ENCODE results near the gene QRICH1. TPM values are rescaled to one million over a fixed set of nuclear protein-coding genes. Genes with fewer than 3 reads are reported as not detected.

Gene QRICH1
- total RNA-seq, 6 experiments from 2014 or later, result 21.9 to 35.7 (median 31.7) TPM

DNA sequence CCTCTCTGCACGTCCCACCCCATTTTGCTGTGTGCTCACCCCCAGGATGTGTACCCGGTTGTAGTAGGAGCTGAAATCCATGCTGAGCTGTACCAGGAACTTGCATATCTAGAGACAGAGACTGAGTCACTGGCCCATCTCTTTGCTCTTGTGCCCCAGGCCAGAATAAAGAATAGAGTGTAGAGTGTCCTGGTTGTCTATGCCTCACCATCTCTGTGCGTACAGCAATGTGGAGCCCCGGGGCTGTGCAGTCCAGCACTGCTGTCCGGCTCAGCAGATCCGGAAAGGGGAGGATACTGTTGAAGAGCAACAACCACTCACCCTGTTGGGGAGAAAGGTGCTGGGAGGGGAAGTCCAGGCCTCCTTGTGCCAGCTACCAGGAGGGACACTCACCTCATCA is 78.1 kb downstream of the QRICH1 start:
- H3K4me3 ChIP-seq, result no peak overlapping the region
- H3K9me3 ChIP-seq, result no peaks in the 10 kb centered on the region
- ATAC-seq (no peak), DNase-seq (no peak)
- H3K27ac ChIP-seq, result no peak overlapping the region
- no peaks in the 10 kb centered on the region for H3K27me3 ChIP-seq
- WGBS (ENCODE audit: insufficient coverage, low coverage, low lambda C conversion rate, missing lambda C conversion rate), result 100% methylated on average over 1 of the region's 6 CpGs
- TF ChIP-seq, protein P1, sequence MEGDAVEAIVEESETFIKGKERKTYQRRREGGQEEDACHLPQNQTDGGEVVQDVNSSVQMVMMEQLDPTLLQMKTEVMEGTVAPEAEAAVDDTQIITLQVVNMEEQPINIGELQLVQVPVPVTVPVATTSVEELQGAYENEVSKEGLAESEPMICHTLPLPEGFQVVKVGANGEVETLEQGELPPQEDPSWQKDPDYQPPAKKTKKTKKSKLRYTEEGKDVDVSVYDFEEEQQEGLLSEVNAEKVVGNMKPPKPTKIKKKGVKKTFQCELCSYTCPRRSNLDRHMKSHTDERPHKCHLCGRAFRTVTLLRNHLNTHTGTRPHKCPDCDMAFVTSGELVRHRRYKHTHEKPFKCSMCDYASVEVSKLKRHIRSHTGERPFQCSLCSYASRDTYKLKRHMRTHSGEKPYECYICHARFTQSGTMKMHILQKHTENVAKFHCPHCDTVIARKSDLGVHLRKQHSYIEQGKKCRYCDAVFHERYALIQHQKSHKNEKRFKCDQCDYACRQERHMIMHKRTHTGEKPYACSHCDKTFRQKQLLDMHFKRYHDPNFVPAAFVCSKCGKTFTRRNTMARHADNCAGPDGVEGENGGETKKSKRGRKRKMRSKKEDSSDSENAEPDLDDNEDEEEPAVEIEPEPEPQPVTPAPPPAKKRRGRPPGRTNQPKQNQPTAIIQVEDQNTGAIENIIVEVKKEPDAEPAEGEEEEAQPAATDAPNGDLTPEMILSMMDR (IDR thresholded peaks at IDR 0.05), result no peak
- no peak for TF ChIP-seq POLR2A (IDR thresholded peaks at IDR 0.05)
- peaks cover 0 to 23% (median 8%) of the 10 kb centered on the region in 4 donors for H3K4me1 ChIP-seq
- peaks cover 0 to 30% (median 12%) of the 10 kb centered on the region in 4 donors for H3K36me3 ChIP-seq
- intact Hi-C loops (cut with DNase I), result no loop called here

DNA sequence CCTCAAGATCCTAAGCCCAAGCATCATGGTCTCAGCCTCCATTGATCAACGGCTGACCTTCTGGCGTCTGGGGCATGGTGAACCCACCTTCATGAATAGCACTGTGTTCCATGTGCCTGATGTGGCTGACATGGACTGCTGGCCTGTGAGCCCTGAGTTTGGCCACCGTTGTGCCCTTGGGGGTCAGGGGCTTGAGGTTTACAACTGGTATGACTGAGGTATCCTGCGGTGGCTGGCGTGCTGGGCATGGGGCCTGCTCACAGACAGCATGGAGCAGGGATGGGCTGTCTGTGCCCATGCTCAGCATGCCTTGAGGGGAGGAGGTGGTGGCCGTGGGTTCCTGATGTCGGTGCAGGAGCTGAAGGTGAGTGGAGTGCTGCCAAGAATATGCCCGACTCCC is 78.8 kb downstream of the QRICH1 start:
- H3K4me1 ChIP-seq, result peaks cover 0 to 19% (median 6%) of the 10 kb centered on the region in 4 donors
- WGBS (ENCODE audit: insufficient coverage, low coverage, low lambda C conversion rate, missing lambda C conversion rate), result 89% methylated on average over 3 of the region's 8 CpGs
- H3K27me3 ChIP-seq, result no peaks in the 10 kb centered on the region
- peaks cover 0 to 30% (median 12%) of the 10 kb centered on the region in 4 donors for H3K36me3 ChIP-seq
- intact Hi-C loops (cut with DNase I), result no loop called here
- no peak overlapping the region for H3K4me3 ChIP-seq
- no peak overlapping the region for H3K27ac ChIP-seq
- DNase-seq (peak in 1 of 3 donors; percentile 43), ATAC-seq (no peak)
- TF ChIP-seq, protein P1 (IDR thresholded peaks at IDR 0.05), result no peak
- no peak for TF ChIP-seq POLR2A (IDR thresholded peaks at IDR 0.05)
- no peaks in the 10 kb centered on the region for H3K9me3 ChIP-seq

DNA sequence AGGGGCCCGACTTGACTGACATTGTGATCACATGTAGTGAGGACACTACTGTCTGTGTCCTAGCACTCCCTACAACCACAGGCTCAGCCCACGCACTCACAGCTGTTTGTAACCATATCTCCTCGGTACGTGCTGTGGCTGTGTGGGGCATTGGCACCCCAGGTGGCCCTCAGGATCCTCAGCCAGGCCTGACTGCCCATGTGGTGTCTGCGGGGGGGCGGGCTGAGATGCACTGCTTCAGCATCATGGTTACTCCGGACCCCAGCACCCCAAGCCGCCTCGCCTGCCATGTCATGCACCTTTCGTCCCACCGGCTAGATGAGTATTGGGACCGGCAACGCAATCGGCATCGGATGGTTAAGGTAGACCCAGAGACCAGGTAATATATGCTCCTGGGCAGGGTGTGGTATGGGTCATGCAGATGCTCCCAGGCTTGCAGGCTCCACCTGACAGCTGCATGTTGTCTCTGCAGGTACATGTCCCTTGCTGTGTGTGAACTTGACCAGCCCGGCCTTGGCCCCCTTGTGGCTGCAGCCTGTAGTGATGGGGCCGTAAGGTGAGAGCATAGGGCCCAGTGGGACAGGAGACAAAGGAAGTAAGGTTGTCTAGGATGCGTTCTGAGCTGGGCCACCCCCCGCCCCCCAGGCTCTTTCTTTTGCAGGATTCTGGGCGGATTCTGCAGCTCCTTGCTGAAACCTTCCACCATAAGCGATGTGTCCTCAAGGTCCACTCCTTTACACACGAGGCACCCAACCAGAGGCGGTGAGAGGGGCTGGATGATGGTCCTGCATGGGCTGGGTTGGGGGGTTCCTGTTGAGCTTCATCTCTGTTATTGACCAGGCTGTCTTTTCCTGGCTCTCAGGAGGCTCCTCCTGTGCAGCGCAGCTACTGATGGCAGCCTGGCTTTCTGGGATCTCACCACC is 79.9 kb downstream of the QRICH1 start:
- H3K36me3 ChIP-seq, result peaks cover 0 to 30% (median 12%) of the 10 kb centered on the region in 4 donors
- ATAC-seq (peak; percentile 57 to 63 (median 62)), DNase-seq (peak in 1 of 3 donors; percentile 64)
- WGBS (ENCODE audit: insufficient coverage, low coverage, low lambda C conversion rate, missing lambda C conversion rate), result 85% methylated on average over 9 of the region's 24 CpGs
- intact Hi-C loops (cut with DNase I), result no loop called here
- H3K4me1 ChIP-seq, result peaks cover 0 to 10% (median under 1%) of the 10 kb centered on the region in 4 donors
- TF ChIP-seq POLR2A (IDR thresholded peaks at IDR 0.05), result no peak
- TF ChIP-seq, protein P1 (IDR thresholded peaks at IDR 0.05), result peak; percentile 49 to 56 (median 53)
- no peak overlapping the region for H3K27ac ChIP-seq
- H3K4me3 ChIP-seq, result no peak overlapping the region
- no peaks in the 10 kb centered on the region for H3K27me3 ChIP-seq
- H3K9me3 ChIP-seq, result no peaks in the 10 kb centered on the region

DNA sequence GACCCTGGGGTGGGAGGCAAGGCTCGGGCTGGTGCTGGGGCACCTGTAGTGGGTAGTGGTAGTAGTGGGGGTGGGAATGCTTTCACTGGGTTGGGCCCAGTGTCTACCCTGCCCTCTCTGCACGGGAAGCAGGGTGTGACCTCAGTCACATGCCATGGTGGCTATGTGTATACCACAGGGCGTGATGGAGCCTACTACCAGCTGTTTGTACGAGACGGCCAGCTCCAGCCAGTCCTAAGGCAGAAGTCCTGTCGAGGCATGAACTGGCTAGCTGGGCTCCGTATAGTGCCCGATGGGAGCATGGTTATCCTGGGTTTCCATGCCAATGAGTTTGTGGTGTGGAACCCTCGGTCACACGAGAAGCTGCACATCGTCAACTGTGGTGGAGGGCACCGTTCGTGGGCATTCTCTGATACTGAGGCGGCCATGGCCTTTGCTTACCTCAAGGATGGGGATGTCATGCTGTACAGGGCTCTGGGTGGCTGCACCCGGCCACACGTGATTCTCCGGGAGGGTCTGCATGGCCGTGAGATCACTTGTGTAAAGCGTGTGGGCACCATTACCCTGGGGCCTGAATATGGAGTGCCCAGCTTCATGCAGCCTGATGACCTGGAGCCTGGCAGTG is 80.6 kb downstream of the QRICH1 start:
- ATAC-seq (no peak), DNase-seq (peak in 1 of 3 donors; percentile 46)
- no peak overlapping the region for H3K4me3 ChIP-seq
- H3K27me3 ChIP-seq, result no peaks in the 10 kb centered on the region
- no peaks in the 10 kb centered on the region for H3K9me3 ChIP-seq
- H3K4me1 ChIP-seq, result peaks cover 0 to 11% (median 2%) of the 10 kb centered on the region in 4 donors
- WGBS (ENCODE audit: insufficient coverage, low coverage, low lambda C conversion rate, missing lambda C conversion rate), result no CpG with 5 or more reads among the region's 19 CpGs
- TF ChIP-seq, protein P1 (IDR thresholded peaks at IDR 0.05), result no peak
- TF ChIP-seq POLR2A (IDR thresholded peaks at IDR 0.05), result no peak
- intact Hi-C loops (cut with DNase I), result no loop called here
- no peak overlapping the region for H3K27ac ChIP-seq
- peaks cover 0 to 30% (median 12%) of the 10 kb centered on the region in 4 donors for H3K36me3 ChIP-seq
